Activated naive CD8-positive, alpha-beta T cell treated with anti-CD3 and anti-CD28 coated beads for 36 hours (primary cell): ENCODE results near the gene KHDRBS1. TPM values are rescaled to one million over a fixed set of nuclear protein-coding genes. Genes with fewer than 3 reads are reported as not detected.
"Not testable (repeated sequence)": the region's sequence is repeated elsewhere in the genome, so short reads cannot be mapped to it uniquely, and the experiment has no call there.

Source experiments
- DNase-seq: peaks from one replicate; pipeline ENCODE4 v3.0.0; 2021
- H3K27ac Mint-ChIP-seq: one replicate; pipeline ENCODE4 v1.8.0; 2022; ENCODE audit warnings: mild to moderate bottlenecking, moderate library complexity, mixed read lengths
- H3K27me3 Mint-ChIP-seq: one replicate; pipeline ENCODE4 v1.8.0; 2022; ENCODE audit warnings: mild to moderate bottlenecking, mixed read lengths
- H3K36me3 Mint-ChIP-seq: one replicate; pipeline ENCODE4 v1.8.0; 2021; ENCODE audit warnings: mild to moderate bottlenecking, mixed read lengths
- H3K4me1 Mint-ChIP-seq: one replicate; pipeline ENCODE4 v1.8.0; 2021; ENCODE audit warnings: mixed read lengths
- H3K4me3 Mint-ChIP-seq: one replicate; pipeline ENCODE4 v1.8.0; 2022; ENCODE audit warnings: mild to moderate bottlenecking, moderate library complexity, mixed read lengths
- H3K9me3 Mint-ChIP-seq: one replicate; pipeline ENCODE4 v1.8.0; 2022; ENCODE audit warnings: mixed read lengths
- total RNA-seq, 2 experiments: library from RNA; stranded (reverse); gene quantifications; one replicate each; pipeline ENCODE4 v1.2.3, GENCODE V29; 2021

The KHDRBS1 gene
- total RNA-seq, 2 experiments from 2014 or later, result 221 to 222 TPM

DNA sequence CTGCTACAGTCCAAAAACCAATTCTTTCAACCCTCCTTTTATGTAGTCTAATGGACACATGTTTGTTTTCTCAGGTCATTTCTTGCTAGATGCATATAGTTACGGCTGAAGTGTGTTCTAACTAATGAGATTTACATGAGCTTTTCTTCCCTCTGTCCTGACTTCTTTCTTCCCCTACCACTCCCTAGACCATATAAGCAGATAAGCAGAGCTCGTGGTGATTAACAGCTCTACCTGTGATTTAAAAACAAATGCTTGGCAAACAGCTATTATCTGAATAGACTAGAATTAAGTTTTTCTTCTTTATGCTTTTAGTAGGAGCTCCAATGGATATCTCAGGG, 18.6 kb downstream of the KHDRBS1 start:
- Mint-ChIP-seq H3K4me3 (no peak overlapping the region), H3K9me3 (no peaks in the 10 kb centered on the region), H3K4me1 (peaks cover 38% of the 10 kb centered on the region), H3K36me3 (peaks cover 43% of the 10 kb centered on the region), H3K27ac (peak overlapping the region; percentile 46), H3K27me3 (no peaks in the 10 kb centered on the region)
- no peak for DNase-seq

DNA sequence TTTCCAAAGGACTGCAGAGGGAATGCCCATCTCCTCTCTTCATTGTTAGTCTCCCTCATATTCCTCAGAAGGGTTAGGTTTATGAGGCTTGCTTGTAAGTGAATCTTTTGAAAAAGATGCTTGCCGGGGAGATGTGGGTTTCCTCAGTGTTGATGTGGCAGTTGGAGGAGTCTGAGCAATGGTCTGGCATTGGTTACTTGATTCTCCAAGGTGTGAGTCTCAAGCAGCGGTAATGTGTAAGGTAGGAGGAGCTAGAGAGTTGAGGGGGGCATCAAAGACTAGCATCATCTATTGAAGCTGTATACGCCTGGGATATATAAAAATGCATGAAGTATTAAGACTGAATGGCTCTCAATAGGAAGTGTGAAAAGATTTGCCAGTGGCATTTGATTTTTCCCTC, 21.5 kb downstream of the KHDRBS1 start:
- DNase-seq, result no peak
- no peak overlapping the region for H3K4me3 Mint-ChIP-seq

DNA sequence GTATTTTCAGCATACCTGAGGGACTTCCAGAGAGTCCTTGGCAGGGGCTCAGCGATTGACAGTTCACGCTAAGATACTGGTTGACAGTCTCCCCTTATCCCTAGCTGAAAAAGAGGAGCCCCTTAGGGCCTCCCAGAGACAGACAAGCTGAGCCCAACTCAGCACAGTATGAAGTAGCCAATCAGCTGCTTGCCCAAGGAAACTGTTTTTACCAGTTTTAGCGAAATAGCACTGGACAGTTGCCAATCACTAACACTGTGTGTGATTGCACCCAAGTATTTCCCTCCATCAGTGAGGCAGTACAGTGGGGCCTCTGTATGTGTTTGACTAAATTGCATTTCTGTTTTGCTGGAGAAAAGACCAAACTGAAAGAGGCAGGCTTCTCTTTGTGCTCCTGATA, 27.0 kb downstream of the KHDRBS1 start:
- H3K36me3 Mint-ChIP-seq, result peaks cover 22% of the 10 kb centered on the region

More for the DNA sequence above, 21.5 kb downstream of the KHDRBS1 start:
- peaks cover 21% of the 10 kb centered on the region for H3K4me1 Mint-ChIP-seq
- H3K9me3 Mint-ChIP-seq, result no peaks in the 10 kb centered on the region
- peaks cover 42% of the 10 kb centered on the region for H3K36me3 Mint-ChIP-seq
- no peaks in the 10 kb centered on the region for H3K27me3 Mint-ChIP-seq
- H3K27ac Mint-ChIP-seq, result no peak overlapping the region

DNA sequence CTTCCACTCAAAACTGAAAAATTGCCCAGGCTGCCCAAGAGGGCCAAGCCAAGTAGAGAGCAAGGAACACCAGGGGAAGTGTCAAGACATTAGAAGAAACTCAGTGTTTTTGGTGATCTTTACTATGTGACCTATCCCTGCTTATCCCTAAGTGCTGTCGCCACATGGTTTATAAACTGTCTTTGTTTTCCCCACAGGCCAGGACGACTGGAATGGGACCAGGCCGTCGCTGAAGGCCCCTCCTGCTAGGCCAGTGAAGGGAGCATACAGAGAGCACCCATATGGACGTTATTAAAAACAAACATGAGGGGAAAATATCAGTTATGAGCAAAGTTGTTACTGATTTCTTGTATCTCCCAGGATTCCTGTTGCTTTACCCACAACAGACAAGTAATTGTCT, 28.7 kb downstream of the KHDRBS1 start:
- Mint-ChIP-seq H3K36me3 (peaks cover 21% of the 10 kb centered on the region), H3K27me3 (no peaks in the 10 kb centered on the region), H3K4me3 (no peak overlapping the region), H3K4me1 (no peaks in the 10 kb centered on the region), H3K9me3 (no peaks in the 10 kb centered on the region), H3K27ac (no peak overlapping the region)
- DNase-seq, result no peak

More for the DNA sequence above, 27.0 kb downstream of the KHDRBS1 start:
- DNase-seq, result no peak
- Mint-ChIP-seq H3K27ac (no peak overlapping the region), H3K27me3 (no peaks in the 10 kb centered on the region), H3K4me1 (peaks cover 1% of the 10 kb centered on the region), H3K4me3 (no peak overlapping the region), H3K9me3 (no peaks in the 10 kb centered on the region)

DNA sequence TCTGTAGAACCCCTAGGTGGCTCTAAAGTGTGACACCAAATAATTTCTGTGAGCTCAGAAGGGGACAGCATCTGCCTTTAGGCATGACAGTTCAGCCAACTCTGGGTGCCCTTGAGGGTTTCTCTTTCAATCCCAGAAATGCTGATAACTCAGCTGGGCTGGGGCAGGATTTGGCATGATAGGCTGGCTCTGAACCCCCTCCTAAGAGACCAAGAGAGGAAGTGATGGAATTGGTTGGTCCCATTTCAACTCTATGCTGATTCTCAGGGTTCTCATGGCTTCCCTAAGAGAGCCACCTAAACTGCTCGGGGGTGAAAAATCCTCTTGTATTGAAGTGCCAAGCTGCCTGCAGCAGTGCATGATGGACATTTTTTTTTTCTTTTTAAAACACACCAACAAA, 30.6 kb downstream of the KHDRBS1 start:
- Mint-ChIP-seq H3K36me3 (peaks cover 19% of the 10 kb centered on the region), H3K27me3 (no peaks in the 10 kb centered on the region), H3K27ac (no peak overlapping the region)

DNA sequence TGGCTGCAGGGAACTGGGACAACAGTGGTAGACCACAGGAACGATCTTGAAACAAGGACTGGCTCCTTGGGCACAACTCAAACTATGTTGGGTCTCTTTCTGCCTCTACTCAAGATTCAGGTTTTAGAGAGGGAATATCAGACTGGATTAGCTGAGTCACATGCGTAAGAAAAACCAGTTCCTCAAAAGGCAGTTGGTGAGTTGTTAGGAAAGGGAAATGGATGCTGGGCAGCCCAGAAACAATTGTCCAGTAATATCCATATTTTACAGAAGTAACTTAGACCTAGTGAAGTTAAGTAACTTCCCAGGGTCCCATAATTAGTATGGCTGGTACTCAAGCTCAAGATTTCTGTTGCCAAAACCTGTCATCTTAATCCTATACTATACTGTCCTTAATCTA, 32.1 kb downstream of the KHDRBS1 start:
- Mint-ChIP-seq H3K27ac (no peak overlapping the region), H3K36me3 (peaks cover 19% of the 10 kb centered on the region), H3K4me1 (peaks cover 11% of the 10 kb centered on the region), H3K9me3 (no peaks in the 10 kb centered on the region), H3K27me3 (no peaks in the 10 kb centered on the region), H3K4me3 (no peak overlapping the region)
- no peak for DNase-seq

More for the DNA sequence above, 30.6 kb downstream of the KHDRBS1 start:
- no peak for DNase-seq
- Mint-ChIP-seq H3K9me3 (no peaks in the 10 kb centered on the region), H3K4me1 (peaks cover 5% of the 10 kb centered on the region), H3K4me3 (no peak overlapping the region)

DNA sequence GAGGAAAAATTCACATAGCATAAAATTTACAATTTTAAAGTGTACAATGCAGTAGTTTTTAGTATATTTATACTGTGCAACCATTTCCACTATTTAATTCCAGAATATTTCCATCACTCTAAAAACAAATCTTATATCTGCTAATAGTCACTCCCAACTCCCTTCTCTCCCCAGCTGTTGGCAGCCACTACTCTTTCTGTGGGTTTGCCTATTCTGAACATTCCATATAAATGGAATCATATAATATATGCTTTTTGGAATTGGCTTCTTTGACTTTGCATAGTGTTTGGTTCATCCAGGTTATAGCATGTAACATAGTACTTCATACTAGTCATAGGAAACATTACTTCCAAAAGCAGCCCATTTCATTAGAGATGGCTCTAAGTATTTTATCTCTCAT, 34.0 kb downstream of the KHDRBS1 start:
- Mint-ChIP-seq H3K27ac (no peak overlapping the region), H3K36me3 (peaks cover 27% of the 10 kb centered on the region), H3K4me1 (peaks cover 11% of the 10 kb centered on the region), H3K4me3 (no peak overlapping the region), H3K27me3 (no peaks in the 10 kb centered on the region), H3K9me3 (no peaks in the 10 kb centered on the region)
- no peak for DNase-seq

DNA sequence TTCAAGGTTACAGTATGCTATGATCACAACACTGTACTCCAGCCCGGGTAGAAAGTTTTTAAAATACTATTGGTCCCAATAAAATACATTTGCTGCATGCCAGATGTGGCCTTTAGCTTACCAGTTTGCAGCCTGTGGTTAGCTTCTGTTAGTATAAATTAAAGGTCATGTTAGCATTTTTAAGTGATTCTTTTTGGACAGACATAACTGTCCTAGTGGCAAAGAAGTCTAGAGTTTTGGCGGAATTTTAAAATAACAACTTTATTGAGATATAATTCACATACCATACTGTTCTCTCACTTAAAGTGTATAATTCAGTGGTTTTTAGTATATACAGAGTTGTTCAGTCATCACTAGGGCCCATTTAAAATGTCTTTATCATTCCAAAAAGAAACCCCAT, 34.8 kb downstream of the KHDRBS1 start:
- H3K27me3 Mint-ChIP-seq, result no peaks in the 10 kb centered on the region
- H3K27ac Mint-ChIP-seq, result no peak overlapping the region

DNA sequence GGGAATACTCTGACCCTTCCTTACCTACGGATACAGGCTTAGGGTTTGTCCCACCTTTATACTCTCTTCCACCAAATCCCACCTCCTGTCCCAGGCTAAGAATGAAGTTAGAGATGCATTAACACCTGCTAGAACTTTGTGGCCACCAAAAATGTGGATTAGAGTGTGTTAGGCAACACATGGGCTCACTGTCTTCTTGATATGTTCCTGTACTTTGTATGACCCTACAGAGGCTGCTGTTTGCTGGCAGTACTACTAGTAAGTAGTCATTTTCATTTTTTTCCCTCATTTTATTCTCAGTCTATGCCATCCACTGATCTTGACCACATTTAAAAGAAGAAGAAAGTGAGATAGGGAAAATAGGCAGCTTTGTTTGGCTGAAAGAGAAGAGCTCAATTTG, 38.0 kb downstream of the KHDRBS1 start:
- no peak for DNase-seq
- no peaks in the 10 kb centered on the region for H3K9me3 Mint-ChIP-seq
- H3K4me1 Mint-ChIP-seq, result peaks cover 11% of the 10 kb centered on the region
- peaks cover 18% of the 10 kb centered on the region for H3K36me3 Mint-ChIP-seq
- no peaks in the 10 kb centered on the region for H3K27me3 Mint-ChIP-seq
- H3K4me3 Mint-ChIP-seq, result no peak overlapping the region
- H3K27ac Mint-ChIP-seq, result peak overlapping the region; percentile 10

More for the DNA sequence above, 34.8 kb downstream of the KHDRBS1 start:
- no peak for DNase-seq
- H3K4me3 Mint-ChIP-seq, result no peak overlapping the region
- H3K36me3 Mint-ChIP-seq, result peaks cover 28% of the 10 kb centered on the region
- H3K4me1 Mint-ChIP-seq, result peaks cover 11% of the 10 kb centered on the region
- H3K9me3 Mint-ChIP-seq, result no peaks in the 10 kb centered on the region

DNA sequence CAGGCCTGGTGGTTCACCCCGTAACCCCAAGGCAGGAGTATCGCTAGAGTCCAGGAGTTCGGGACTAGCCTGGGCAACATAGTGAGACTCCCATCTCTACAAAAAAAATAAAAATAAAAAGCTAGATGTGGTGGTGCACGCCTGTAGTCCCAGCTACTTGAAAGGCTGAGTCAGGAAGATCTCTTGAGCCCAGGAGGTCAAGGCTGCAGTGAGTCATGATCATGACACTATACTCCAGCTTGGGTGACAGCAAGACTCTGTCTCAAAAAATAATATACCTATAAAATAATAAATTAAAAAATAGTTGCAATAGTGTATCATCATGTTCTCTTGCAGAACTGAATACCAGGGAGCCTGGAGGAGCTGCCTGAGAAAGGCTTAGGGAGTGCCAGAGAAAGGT, 39.2 kb downstream of the KHDRBS1 start:
- Mint-ChIP-seq H3K9me3 (no peaks in the 10 kb centered on the region), H3K36me3 (peaks cover 16% of the 10 kb centered on the region), H3K4me1 (peaks cover 11% of the 10 kb centered on the region), H3K27ac (no peak overlapping the region), H3K4me3 (no peak overlapping the region), H3K27me3 (no peaks in the 10 kb centered on the region)
- no peak for DNase-seq

DNA sequence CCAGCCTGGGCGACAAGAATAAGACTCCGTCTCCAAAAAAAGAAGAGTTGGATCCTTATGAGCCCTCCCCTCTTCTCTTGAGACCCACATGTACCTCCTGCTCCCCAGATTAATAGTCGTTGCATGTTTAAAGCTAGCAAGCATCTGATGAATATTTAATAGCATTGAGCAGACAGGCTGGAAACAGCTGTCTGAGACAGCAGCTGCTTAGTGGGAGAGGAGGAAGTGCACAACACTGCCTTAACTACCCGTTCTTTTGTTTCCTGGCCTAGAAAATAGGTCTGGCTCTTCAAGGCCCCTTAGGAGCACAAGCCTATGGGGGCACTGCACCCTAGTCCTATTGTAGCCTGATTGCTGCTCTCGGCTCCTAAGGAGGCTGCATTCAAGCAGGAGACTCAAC, 41.7 kb downstream of the KHDRBS1 start:
- H3K36me3 Mint-ChIP-seq, result peaks cover 12% of the 10 kb centered on the region
- no peaks in the 10 kb centered on the region for H3K9me3 Mint-ChIP-seq
- H3K27me3 Mint-ChIP-seq, result no peaks in the 10 kb centered on the region
- no peaks in the 10 kb centered on the region for H3K4me1 Mint-ChIP-seq
- no peak overlapping the region for H3K4me3 Mint-ChIP-seq
- no peak overlapping the region for H3K27ac Mint-ChIP-seq
- no peak for DNase-seq

DNA sequence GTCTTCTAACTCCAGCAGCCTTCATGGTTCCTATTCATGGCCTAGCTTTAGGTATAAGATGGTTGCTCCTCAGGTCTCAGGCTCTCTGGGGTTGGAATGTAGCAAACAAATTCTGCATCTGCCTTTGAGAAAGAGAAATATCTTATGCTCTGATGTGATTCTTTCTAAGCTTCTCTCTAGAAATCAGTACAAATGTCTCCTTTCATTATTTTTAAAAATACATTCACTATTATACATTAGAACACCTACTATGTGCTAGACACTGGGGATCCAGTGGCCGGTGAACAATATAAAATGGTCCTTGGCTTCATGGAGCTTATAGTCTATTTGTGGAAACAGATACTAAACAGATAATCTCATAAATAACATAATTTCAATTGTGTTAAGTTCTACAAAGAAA, 42.9 kb downstream of the KHDRBS1 start:
- peaks cover 2% of the 10 kb centered on the region for H3K4me1 Mint-ChIP-seq
- H3K27ac Mint-ChIP-seq, result no peak overlapping the region
- peaks cover 11% of the 10 kb centered on the region for H3K36me3 Mint-ChIP-seq
- no peak for DNase-seq
- H3K9me3 Mint-ChIP-seq, result no peaks in the 10 kb centered on the region
- no peaks in the 10 kb centered on the region for H3K27me3 Mint-ChIP-seq
- H3K4me3 Mint-ChIP-seq, result no peak overlapping the region

DNA sequence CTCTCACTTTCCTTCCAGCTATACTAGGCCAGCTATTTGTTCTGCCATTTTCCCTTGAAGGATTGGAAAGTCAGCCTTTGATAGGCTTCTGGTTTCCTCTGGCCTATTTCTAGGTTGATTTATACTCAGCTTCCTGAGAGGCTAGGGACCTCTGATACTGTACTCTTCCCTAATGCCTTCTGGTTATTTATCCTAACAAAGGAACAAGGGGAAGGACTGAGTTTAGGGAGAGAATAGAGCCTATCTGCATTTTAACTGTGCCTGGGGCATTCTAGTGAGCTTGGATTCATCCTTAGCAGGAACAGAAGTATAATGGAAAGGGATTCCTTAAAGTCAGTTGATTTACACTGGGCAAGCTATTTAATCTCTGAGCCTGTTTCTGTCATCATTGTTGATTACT, 47.2 kb downstream of the KHDRBS1 start:
- no peak for DNase-seq
- Mint-ChIP-seq H3K27ac (no peak overlapping the region), H3K27me3 (no peaks in the 10 kb centered on the region), H3K4me3 (no peak overlapping the region), H3K4me1 (peaks cover 6% of the 10 kb centered on the region), H3K36me3 (peaks cover 3% of the 10 kb centered on the region), H3K9me3 (no peaks in the 10 kb centered on the region)

DNA sequence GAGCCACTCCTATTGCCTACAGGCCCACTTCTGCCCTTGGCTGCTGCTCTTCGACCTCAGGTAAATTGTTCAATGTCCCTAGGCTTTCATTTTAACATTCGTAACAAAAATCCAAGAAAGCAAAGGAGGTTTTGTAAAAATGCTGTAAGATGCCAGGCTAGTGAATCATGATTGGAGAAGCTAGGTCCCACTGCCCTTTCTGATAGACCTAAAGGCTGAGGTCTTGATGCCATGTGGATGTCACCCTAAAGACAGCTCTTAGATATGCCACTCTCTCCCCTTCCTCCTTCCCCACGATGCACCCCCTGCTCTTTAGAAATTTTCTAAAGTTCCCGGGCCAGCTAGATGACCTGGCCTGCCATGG, 49.2 kb downstream of the KHDRBS1 start:
- Mint-ChIP-seq H3K27me3 (no peaks in the 10 kb centered on the region), H3K9me3 (no peaks in the 10 kb centered on the region), H3K36me3 (peaks cover 3% of the 10 kb centered on the region), H3K4me3 (no peak overlapping the region), H3K4me1 (peaks cover 13% of the 10 kb centered on the region), H3K27ac (no peak overlapping the region)
- no peak for DNase-seq

DNA sequence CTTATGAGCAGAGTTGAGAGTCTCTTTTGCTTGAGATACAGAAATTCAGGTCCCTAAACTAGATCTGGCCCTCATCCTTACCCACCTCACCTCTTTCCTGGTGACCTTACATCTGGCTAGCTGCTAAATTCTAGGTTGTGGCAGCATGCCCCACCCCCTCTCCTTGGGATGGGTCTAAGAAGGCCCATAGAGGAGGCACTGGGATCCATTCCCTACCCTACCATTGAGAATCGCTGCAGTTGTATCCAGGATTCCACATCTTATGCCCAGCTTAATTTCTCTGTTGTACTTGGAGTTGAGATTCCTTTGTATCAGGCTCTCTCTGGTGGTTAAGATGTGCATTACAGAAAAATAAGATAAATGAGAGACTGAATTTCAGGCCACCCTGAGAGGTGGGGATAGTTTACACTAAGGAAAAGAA, 49.6 kb downstream of the KHDRBS1 start:
- Mint-ChIP-seq H3K4me3 (no peak overlapping the region), H3K27ac (peak overlapping the region; percentile 9), H3K4me1 (peaks cover 13% of the 10 kb centered on the region), H3K9me3 (no peaks in the 10 kb centered on the region), H3K36me3 (peaks cover 3% of the 10 kb centered on the region), H3K27me3 (no peaks in the 10 kb centered on the region)
- DNase-seq, result no peak

DNA sequence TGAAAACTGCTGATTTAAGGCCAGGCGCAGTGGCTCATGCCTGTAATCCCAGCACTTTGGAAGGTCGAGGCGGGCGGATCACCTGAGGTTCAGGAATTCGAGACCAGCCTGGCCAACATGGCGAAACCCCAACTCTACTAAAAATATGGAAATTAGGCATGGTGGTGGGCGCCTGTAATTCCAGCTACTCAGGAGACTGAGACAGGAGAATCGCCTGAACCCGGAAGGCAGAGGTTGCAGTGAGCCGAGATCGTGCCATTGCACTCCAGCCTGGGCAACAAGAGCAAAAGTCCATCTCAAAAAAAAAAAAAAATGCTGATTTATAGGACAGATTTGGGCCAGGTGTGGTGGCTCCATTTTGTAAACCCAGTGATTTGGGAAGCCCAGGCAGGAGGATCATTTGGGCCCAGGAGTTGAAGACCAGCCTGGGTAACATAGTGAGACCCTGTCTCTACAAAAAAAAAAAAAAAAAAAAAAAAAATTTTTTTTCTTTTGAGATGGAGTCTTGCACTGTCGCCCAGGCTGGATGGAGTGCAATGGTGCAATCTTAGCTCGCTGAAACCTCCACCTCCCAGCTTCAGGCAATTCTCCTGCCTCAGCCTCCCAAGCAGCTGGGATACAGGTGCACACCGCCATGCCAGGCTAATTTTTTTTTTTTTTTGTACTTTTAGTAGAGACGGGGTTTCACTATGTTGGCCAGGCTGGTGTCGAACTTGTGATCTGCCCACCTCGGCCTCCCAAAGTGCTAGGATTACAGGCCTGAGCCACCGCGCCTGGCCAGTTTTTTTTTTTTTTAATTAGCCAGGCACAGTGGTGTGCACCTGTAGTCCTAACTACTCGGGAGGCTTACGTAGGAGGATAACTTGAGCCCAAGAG, 52.2 kb downstream of the KHDRBS1 start:
- peaks cover 13% of the 10 kb centered on the region for H3K4me1 Mint-ChIP-seq
- not testable (repeated sequence) for H3K27me3 Mint-ChIP-seq, H3K27ac Mint-ChIP-seq, H3K36me3 Mint-ChIP-seq, H3K9me3 Mint-ChIP-seq, DNase-seq, H3K4me3 Mint-ChIP-seq
